Heart right ventricle (tissue), 16 donors: Measurements from ENCODE around the gene SLC39A11. TPM values are rescaled to one million over a fixed set of nuclear protein-coding genes. Genes with fewer than 3 reads are reported as not detected.
A peak's percentile ranks its signal among the peaks of the same experiment; 100 is the strongest.

Source experiments
- ATAC-seq, 8 donors: fragments of 200-7000 bp; cut with Tn5 transposase; one replicate each; pipeline ENCODE4 v1.9.1; 2020; ENCODE audit warnings: mild to moderate bottlenecking in 8 of 8, moderate library complexity in 8 of 8, moderate number of reproducible peaks in 1 of 8
- DNase-seq, 2 donors: peaks; one replicate each; pipeline ENCODE4 v3.0.0-alpha.2; 2020
- H3K27ac ChIP-seq, 10 donors: fragments of 200-600 bp; sonication (generic) in 2 of 10; one replicate each; pipeline versions ENCODE4 v1.5.0 to v1.8.0; 2020 to 2022; ENCODE audit warnings: mild to moderate bottlenecking in 3 of 10
- H3K27me3 ChIP-seq, 7 donors: fragments of 200-600 bp; one replicate each; pipeline ENCODE4 v1.8.0; 2021 to 2022; ENCODE audit warnings: mild to moderate bottlenecking in 2 of 7
- H3K36me3 ChIP-seq, 9 donors: fragments of 200-600 bp; sonication (generic) in 1 of 9; one replicate each; pipeline versions ENCODE4 v1.5.0 to v1.8.0; 2020 to 2022; ENCODE audit warnings: mild to moderate bottlenecking in 2 of 9
- H3K4me1 ChIP-seq, 9 donors: fragments of 200-600 bp; sonication (generic) in 1 of 9; one replicate each; pipeline versions ENCODE4 v1.5.0 to v1.8.0; 2020 to 2022; ENCODE audit warnings: mild to moderate bottlenecking in 4 of 9
- H3K4me3 ChIP-seq, 10 donors: fragments of 200-600 bp; sonication (generic) in 2 of 10; one replicate each; pipeline versions ENCODE4 v1.5.0 to v1.8.0; 2020 to 2022; ENCODE audit warnings: mild to moderate bottlenecking in 7 of 10, moderate library complexity in 2 of 10
- H3K9me3 ChIP-seq, 11 donors: fragments of 200-600 bp in 10 of 11; sonication (generic) in 2 of 11; one replicate each; pipeline versions ENCODE4 v1.5.0 to v1.8.0; 2013 to 2022; ENCODE audit warnings: mild to moderate bottlenecking in 2 of 11, control low read depth in 1 of 11, moderate library complexity in 1 of 11
- WGBS, 2 donors: extraction: QIAGEN DNeasy Blood & Tissue Kit; methylation state at CpG; one replicate each; pipeline ENCODE4 v1.1.7; 2013; ENCODE audit warnings: inconsistent platforms in 1 of 2; 5-methylcytosine and 5-hydroxymethylcytosine counted together
- intact Hi-C, 10 donors: fragments of 100-400 bp; cut with DNase I; formaldehyde crosslinking; loops; one replicate each; pipeline versions ENCODE4 v1.11.1 to v1.14.2; 2022
- polyA plus RNA-seq, 2 donors: library from polyadenylated mRNA; stranded (reverse); fragments of 200-250 nt; gene quantifications; one replicate each; pipeline ENCODE4 v1.2.3, GENCODE V29; 2013
- total RNA-seq, 10 donors: library from RNA; stranded (reverse); fragmentation: NEBNext Ultra II Directional in 3 of 10; extraction: Animal tissue kit (Norgen Biotek cat#: 25700) in 3 of 10; gene quantifications; one replicate each; pipeline versions ENCODE4 v1.2.1 to v1.2.4, GENCODE V29; 2021 to 2023
- TF ChIP-seq, protein P1 (sequence below), 9 donors: fragments of 200-600 bp; sonication (generic) in 2 of 9; IDR thresholded peaks; one replicate each; pipeline versions ENCODE4 v1.5.0 to v1.8.0; 2021 to 2022; ENCODE audit warnings: antibody characterized with exemption in 9 of 9, mild to moderate bottlenecking in 5 of 9, moderate library complexity in 1 of 9
- donor health status: Arrhythmogenic right ventricular cardiomyopathy.
- donor health status: ischemic (EF 13 %, LVEDD 7.1; RV severe dilation, severe dysfunction).
- donor health status: healthy with polysubstance abuse.
- donor health status: DM: no; HTN: yes; CAD: no.
- donor health status: DM: no; HTN: no; CAD: no.
- donor health status: ischemic (EF 25% LVEDD 6.9; RV normal size, moderate dysfunction).
- donor health status: ischemic (EF 25% LVEDD 5.7; RV mildly dilated, moderate dysfunction).
- donor health status: healthy.
- donor health status: DM: yes; HTN: yes; CAD: no.
- donor health status: Ischemic cardiomyopathy.
- donor health status: ischemic (EF 35%, LVEDD 5.7; RV mildly dilated, moderate dysfunction).
- donor health status: nonischemic (EF 11% LVEDD 7.7; RV severe dilation, severe dysfunction).
- donor health status: DM: yes; HTN: yes; CAD: no.
- donor health status: PGD.
- donor health status: ischemic (EF 29% LVEDD 5.4; RV normal size, mild dysfunction).
- donor health status: nonischemic (EF 23%, LVEDD 6.1; RV moderate dilation, normal function).

Gene SLC39A11
- total and polyA plus RNA-seq, 12 donors: 2.4 to 11.3 (median 6.4) TPM

DNA sequence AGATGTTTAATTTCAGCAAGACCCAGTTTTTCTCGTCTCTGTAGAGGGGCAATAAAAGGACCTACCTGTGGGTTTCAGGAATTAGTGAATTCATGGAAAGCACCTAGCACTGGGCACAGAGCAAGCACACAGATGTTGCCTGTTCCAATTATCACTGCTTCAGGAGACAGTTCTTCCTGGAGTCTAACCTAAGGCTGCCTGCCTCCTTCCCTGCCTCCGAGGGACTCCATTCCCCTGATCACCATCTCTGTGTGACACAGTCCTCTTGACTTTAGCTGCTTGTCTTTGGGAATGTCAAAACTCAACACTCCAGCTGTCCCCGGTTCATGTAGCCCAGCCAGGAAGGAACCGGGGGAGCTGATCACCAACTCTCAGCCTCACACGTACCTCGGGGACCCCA lies 474.9 kb downstream of the SLC39A11 start:
- peaks cover 0 to 70% (median 51%) of the 10 kb centered on the region in 7 donors for H3K27me3 ChIP-seq

DNA sequence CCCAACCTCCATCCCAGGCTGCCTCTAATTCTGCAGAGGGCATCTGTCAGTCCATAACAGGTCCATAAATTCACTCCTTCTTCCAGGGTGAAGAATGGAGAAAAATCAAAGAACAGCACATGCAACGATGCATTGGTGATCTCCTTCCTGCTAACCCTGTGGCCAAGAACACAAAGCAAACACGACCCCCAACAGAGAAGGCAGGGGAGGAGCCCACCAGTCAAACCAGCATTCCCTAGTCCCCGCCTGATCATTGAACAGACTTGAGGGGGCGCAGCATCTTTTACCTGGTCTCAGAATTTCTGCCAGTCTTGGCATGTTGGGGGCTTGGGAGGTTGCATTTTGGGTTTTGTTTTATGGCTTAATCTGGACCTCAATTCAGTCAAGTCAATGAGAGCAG lies 476.0 kb downstream of the SLC39A11 start:
- DNase-seq (no peak), ATAC-seq (no peak)
- TF ChIP-seq, protein P1, sequence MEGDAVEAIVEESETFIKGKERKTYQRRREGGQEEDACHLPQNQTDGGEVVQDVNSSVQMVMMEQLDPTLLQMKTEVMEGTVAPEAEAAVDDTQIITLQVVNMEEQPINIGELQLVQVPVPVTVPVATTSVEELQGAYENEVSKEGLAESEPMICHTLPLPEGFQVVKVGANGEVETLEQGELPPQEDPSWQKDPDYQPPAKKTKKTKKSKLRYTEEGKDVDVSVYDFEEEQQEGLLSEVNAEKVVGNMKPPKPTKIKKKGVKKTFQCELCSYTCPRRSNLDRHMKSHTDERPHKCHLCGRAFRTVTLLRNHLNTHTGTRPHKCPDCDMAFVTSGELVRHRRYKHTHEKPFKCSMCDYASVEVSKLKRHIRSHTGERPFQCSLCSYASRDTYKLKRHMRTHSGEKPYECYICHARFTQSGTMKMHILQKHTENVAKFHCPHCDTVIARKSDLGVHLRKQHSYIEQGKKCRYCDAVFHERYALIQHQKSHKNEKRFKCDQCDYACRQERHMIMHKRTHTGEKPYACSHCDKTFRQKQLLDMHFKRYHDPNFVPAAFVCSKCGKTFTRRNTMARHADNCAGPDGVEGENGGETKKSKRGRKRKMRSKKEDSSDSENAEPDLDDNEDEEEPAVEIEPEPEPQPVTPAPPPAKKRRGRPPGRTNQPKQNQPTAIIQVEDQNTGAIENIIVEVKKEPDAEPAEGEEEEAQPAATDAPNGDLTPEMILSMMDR (IDR thresholded peaks at IDR 0.05): no peak
- H3K36me3 ChIP-seq: no peaks in the 10 kb centered on the region
- peaks cover 0 to 72% (median 43%) of the 10 kb centered on the region in 7 donors for H3K27me3 ChIP-seq
- intact Hi-C loops: no loop called here
- H3K27ac ChIP-seq: no peak overlapping the region
- WGBS, 2 donors: 50 to 51% methylated on average over 4 of the region's 4 CpGs
- H3K4me3 ChIP-seq: no peak overlapping the region
- H3K9me3 ChIP-seq: no peaks in the 10 kb centered on the region
- H3K4me1 ChIP-seq: peaks cover 0 to 10% (median 0%) of the 10 kb centered on the region in 9 donors

More for the DNA sequence above, 474.9 kb downstream of the SLC39A11 start:
- Histone ChIP-seq H3K36me3 (no peaks in the 10 kb centered on the region), H3K4me3 (no peak overlapping the region), H3K4me1 (peaks cover 0 to 10% (median 0%) of the 10 kb centered on the region in 9 donors), H3K27ac (no peak overlapping the region), H3K9me3 (no peaks in the 10 kb centered on the region)
- no peak for DNase-seq
- no peak for ATAC-seq
- intact Hi-C loops: no loop called here
- TF ChIP-seq, protein P1 (IDR thresholded peaks at IDR 0.05): no peak
- WGBS, 2 donors: 36 to 41% methylated on average over 6 of the region's 6 CpGs

DNA sequence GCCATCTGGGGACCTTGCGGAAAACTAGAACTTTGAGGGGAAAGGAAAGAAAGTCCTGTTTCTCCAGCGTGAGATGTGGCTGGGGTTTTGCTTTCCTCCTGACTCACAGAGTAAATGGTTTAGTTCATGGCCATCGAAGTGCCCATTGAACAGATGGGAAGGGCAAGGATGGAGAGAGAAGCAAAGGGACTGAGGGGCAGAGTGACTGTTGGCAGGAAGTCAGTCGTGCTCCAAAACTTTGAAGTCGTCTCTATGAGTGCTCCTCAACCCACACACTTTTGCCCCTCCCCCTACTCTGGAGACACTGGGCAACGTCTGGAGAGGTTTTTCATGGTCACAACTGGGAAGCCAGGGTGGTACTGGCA lies 476.9 kb downstream of the SLC39A11 start:
- H3K27me3 ChIP-seq: peaks cover 0 to 73% (median 42%) of the 10 kb centered on the region in 7 donors
- intact Hi-C loops: no loop called here
- 48 to 53% methylated on average over 6 of the region's 6 CpGs for WGBS, 2 donors
- no peak overlapping the region for H3K27ac ChIP-seq
- ATAC-seq (no peak), DNase-seq (no peak)
- H3K36me3 ChIP-seq: no peaks in the 10 kb centered on the region
- TF ChIP-seq, protein P1 (IDR thresholded peaks at IDR 0.05): no peak
- no peaks in the 10 kb centered on the region for H3K9me3 ChIP-seq
- H3K4me3 ChIP-seq: no peak overlapping the region
- H3K4me1 ChIP-seq: peaks cover 0 to 10% (median 0%) of the 10 kb centered on the region in 9 donors

DNA sequence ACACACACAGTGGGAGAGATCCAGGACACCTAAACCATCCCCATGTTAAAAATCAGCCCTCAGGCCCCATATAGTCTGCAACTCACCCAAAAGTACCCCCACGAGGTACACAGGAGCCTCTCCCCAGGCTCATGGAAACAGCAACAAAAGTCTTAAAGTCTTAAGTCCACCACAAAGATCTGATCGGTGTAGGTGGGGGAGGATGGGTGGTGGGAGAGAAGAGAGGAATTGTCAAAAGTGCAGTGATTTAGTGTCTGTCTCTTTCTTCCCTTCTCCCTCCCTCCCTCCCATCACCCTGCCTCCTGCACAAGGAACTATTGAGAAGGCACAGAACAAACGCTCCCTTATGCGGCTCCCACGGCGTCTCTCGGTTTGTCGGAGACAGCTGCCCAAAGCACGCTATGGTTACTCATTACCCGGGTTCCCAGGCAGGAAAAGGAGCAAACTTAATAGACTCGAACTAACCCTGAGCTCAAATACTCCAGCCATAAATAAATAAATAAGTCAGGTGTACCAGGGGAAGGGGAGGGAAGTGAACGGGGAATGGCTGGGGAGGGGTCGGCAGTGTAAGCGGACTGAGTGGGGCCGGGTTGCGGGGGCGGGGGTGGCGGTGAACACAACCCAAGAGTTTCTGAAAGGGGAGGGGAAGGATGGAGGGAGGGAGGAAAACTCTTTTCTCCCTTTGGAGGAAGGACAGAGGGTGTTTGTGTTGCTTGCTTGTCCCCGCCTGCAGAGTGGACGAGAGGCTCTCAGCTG lies 477.4 kb downstream of the SLC39A11 start:
- no peak overlapping the region for H3K27ac ChIP-seq
- intact Hi-C loops: no loop called here
- H3K9me3 ChIP-seq: no peaks in the 10 kb centered on the region
- no peak for DNase-seq
- TF ChIP-seq, protein P1 (IDR thresholded peaks at IDR 0.05): no peak
- no peak overlapping the region for H3K4me3 ChIP-seq
- peaks cover 0 to 10% (median 0%) of the 10 kb centered on the region in 9 donors for H3K4me1 ChIP-seq
- H3K36me3 ChIP-seq: no peaks in the 10 kb centered on the region
- WGBS, 2 donors: 14 to 15% methylated on average over 20 of the region's 20 CpGs
- peak in 7 of 8 donors; percentile 28 to 71 (median 55) for ATAC-seq
- peaks cover 0 to 71% (median 39%) of the 10 kb centered on the region in 7 donors for H3K27me3 ChIP-seq
